HepG2 (cell line): ENCODE data around the gene STPG2. TPM values are rescaled to one million over a fixed set of nuclear protein-coding genes. Genes with fewer than 3 reads are reported as not detected.

Experiments used
- ATAC-seq: fragments of 200-7000 bp; cut with Tn5 transposase; 3 replicates; pipeline ENCODE4 v1.9.1; 2020; ENCODE audit warnings: mild to moderate bottlenecking, moderate library complexity
- BruUV-seq: library from RNA; stranded (reverse); fragments of 400-500 nt; replicated peaks from 2 replicates; lab custom pipeline; 2021; lab: Mats Ljungman, UMichigan
- CTCF ChIA-PET: fragments of 300-600 bp; formaldehyde crosslinking; extraction: SDS; loops from one replicate; lab custom pipeline; 2021; ENCODE audit warnings: low total read pairs, inconsistent platforms, low intra/inter-chr PET ratio; lab: Yijun Ruan, JAX
- POLR2A ChIA-PET: fragments of 350-600 bp; sonication (Branson Sonifier 250); formaldehyde crosslinking; loops from one replicate; lab custom pipeline; 2020; ENCODE audit warnings: antibody characterized with exemption, inconsistent platforms; lab: Yijun Ruan, JAX
- DNase-seq: peaks from one replicate; pipeline ENCODE4 v3.0.0-alpha.2; 2015; ENCODE audit warnings: low spot score
- FAIRE-seq: peaks from 3 replicates; lab custom pipeline; 2011; peaks lifted over from hg19 to GRCh38; lab: Jason Lieb, UNC
- H2AFZ ChIP-seq: one replicate; pipeline ENCODE4 v1.6.1; 2011; ENCODE audit warnings: low read length, inconsistent platforms
- H3K27ac ChIP-seq: fragments of 300-600 bp; 3 replicates; pipeline ENCODE4 v1.8.0; 2011; ENCODE audit warnings: mixed run types, mild to moderate bottlenecking, mixed read lengths, low read length, inconsistent platforms; ENCODE audit not compliant: insufficient read depth; ENCODE audit errors: extremely low read length
- H3K27me3 ChIP-seq, 2 experiments: fragments of 200-600 bp in 1 of 2; 2 replicates in 1 of 2; 3 replicates in 1 of 2; pipeline versions ENCODE4 v1.6.0 to v1.8.0; 2011; ENCODE audit warnings: low read length in 2 of 2, mild to moderate bottlenecking in 2 of 2, moderate library complexity in 2 of 2, inconsistent platforms in 1 of 2; ENCODE audit not compliant: insufficient read depth in 2 of 2, control insufficient read depth in 1 of 2
- H3K36me3 ChIP-seq, 2 experiments: fragments of 200-600 bp in 1 of 2; replicated peaks in 1 of 2; 2 replicates in 1 of 2; 3 replicates in 1 of 2; pipeline versions ENCODE4 v1.5.1 to v1.8.0; 2011; ENCODE audit warnings: low read length in 2 of 2, inconsistent platforms in 1 of 2; ENCODE audit not compliant: insufficient read depth in 2 of 2, control insufficient read depth in 1 of 2
- H3K4me1 ChIP-seq: 2 replicates; pipeline ENCODE4 v1.5.1; 2012; ENCODE audit warnings: low read length, inconsistent platforms; ENCODE audit not compliant: insufficient read depth
- H3K4me2 ChIP-seq: 2 replicates; pipeline ENCODE4 v1.6.0; 2011; ENCODE audit warnings: low read depth, low read length, inconsistent platforms
- H3K4me3 ChIP-seq, 3 experiments: fragments of 200-600 bp in 1 of 3; sonication (generic), shearing (Covaris generic) in 1 of 3; replicated peaks in 1 of 3; 2 replicates each; pipeline ENCODE4 v1.5.1; 2011 to 2016; ENCODE audit warnings: low read length in 3 of 3, inconsistent platforms in 2 of 3, low read depth in 2 of 3, mild to moderate bottlenecking in 2 of 3, control low read depth in 1 of 3, mixed read lengths in 1 of 3; ENCODE audit not compliant: insufficient read depth in 1 of 3
- H3K79me2 ChIP-seq: one replicate; pipeline ENCODE4 v1.6.1; 2011; ENCODE audit warnings: low read length, inconsistent platforms; ENCODE audit not compliant: insufficient read depth
- H3K9ac ChIP-seq: 2 replicates; pipeline ENCODE4 v1.6.0; 2011; ENCODE audit warnings: mild to moderate bottlenecking, low read depth, low read length, inconsistent platforms; ENCODE audit not compliant: insufficient read depth
- H3K9me3 ChIP-seq: 2 replicates; pipeline ENCODE4 v1.5.1; 2012; ENCODE audit warnings: mild to moderate bottlenecking, low read length
- H4K20me1 ChIP-seq: 2 replicates; pipeline ENCODE4 v1.6.0; 2011; ENCODE audit warnings: inconsistent platforms, mild to moderate bottlenecking, low read length, moderate library complexity; ENCODE audit not compliant: insufficient read depth
- ARID5B ChIP-seq: IDR thresholded peaks from 2 replicates; pipeline ENCODE4 v1.4.0; 2020; ENCODE audit warnings: mild to moderate bottlenecking, missing genetic modification reagents
- HOMEZ ChIP-seq: IDR thresholded peaks from 2 replicates; pipeline ENCODE4 v1.6.1; 2016; ENCODE audit warnings: low read depth
- RFXANK ChIP-seq: IDR thresholded peaks from 2 replicates; pipeline ENCODE4 v1.6.1; 2016
- SNAPC2 ChIP-seq: sonication (generic); formaldehyde crosslinking; IDR thresholded peaks from 2 replicates; pipeline ENCODE4 v1.8.1; 2022; ENCODE audit warnings: mild to moderate bottlenecking, missing genetic modification reagents
- THYN1 ChIP-seq: sonication (generic); formaldehyde crosslinking; IDR thresholded peaks from 2 replicates; pipeline ENCODE4 v1.8.1; 2023; ENCODE audit warnings: low read depth, mild to moderate bottlenecking, moderate library complexity, missing genetic modification reagents, borderline replicate concordance
- XRCC5 ChIP-seq: fragments of 200-400 bp; formaldehyde crosslinking; optimal IDR thresholded peaks from 2 replicates; pipeline ENCODE3; 2017; ENCODE audit warnings: mild to moderate bottlenecking, low read length
- ZBTB46 ChIP-seq: sonication (generic); formaldehyde crosslinking; IDR thresholded peaks from 2 replicates; pipeline ENCODE4 v1.4.0; 2020; ENCODE audit warnings: mild to moderate bottlenecking, missing genetic modification reagents, borderline replicate concordance
- ZNF496 ChIP-seq: sonication (generic); formaldehyde crosslinking; IDR thresholded peaks from 2 replicates; pipeline ENCODE4 v1.8.1; 2023; ENCODE audit warnings: mild to moderate bottlenecking, moderate library complexity, missing genetic modification reagents; ENCODE audit not compliant: insufficient replicate concordance
- ZNF543 ChIP-seq: sonication (generic); formaldehyde crosslinking; IDR thresholded peaks from 2 replicates; pipeline ENCODE4 v1.4.0; 2020; ENCODE audit warnings: mild to moderate bottlenecking, missing genetic modification reagents
- ZNF7 ChIP-seq: IDR thresholded peaks from 2 replicates; pipeline ENCODE4 v1.6.1; 2016; ENCODE audit warnings: missing biosample characterization, missing genetic modification reagents
- WGBS: methylation state at CpG from one replicate; pipeline ENCODE4 v1.1.6; 2017; ENCODE audit warnings: low lambda C conversion rate; 5-methylcytosine and 5-hydroxymethylcytosine counted together
- in situ Hi-C: cut with HindIII; loops from 2 replicates; pipeline ENCODE4 v1.10.0; 2017; ENCODE audit warnings: low pct_unique_long_range_greater_than_20kb; ENCODE audit not compliant: extremely low pct_ligation_motif_present
- intact Hi-C: fragments of 100-400 bp; cut with micrococcal nuclease; formaldehyde crosslinking; loops from one replicate; pipeline ENCODE4 v1.10.0; 2022; ENCODE audit not compliant: unreplicated experiment
- polyA plus RNA-seq, 8 experiments: library from polyadenylated mRNA; depleted of rRNA in 3 of 8; stranded (reverse) in 7 of 8; unstranded in 1 of 8; fragments of >200 nt; fragmentation: Illumina TruSeq in 4 of 8; extraction: Trizol in 4 of 8; gene quantifications; 2 replicates each; pipeline versions ENCODE4 v1.2.1 to v1.2.3, GENCODE V29; 2011 to 2016; ENCODE audit warnings: low read depth in 4 of 8, missing spikeins in 1 of 8, mixed read lengths in 1 of 8; ENCODE audit not compliant: insufficient read depth in 1 of 8
- total RNA-seq, 5 experiments: library from RNA; depleted of rRNA; stranded (reverse); fragments of >200 nt; fragmentation: Illumina TruSeq; extraction: Trizol; gene quantifications; 2 replicates each; pipeline ENCODE4 v1.2.3, GENCODE V29; 2016; ENCODE audit warnings: low read depth in 1 of 5

STPG2 gene
- total and polyA plus RNA-seq, 2 of the 13 experiments (the other 11 are each of a cell fraction or from before 2014, with no cell fraction given) = 0.07 TPM; not detected in 1

GRCh38 chr4:97924341-97924958 is 218.8 kb downstream of the STPG2 start:
- no peak for TF ChIP-seq RFXANK (CRISPR knock-in tag)
- TF ChIP-seq HOMEZ (CRISPR knock-in tag) = no peak
- Histone ChIP-seq H3K27me3 (no peaks in the 10 kb centered on the region), H2AFZ (no peak overlapping the region), H3K4me3 (no peak overlapping the region), H4K20me1 (no peaks in the 10 kb centered on the region), H3K4me1 (no peaks in the 10 kb centered on the region), H3K4me2 (no peak overlapping the region), H3K36me3 (no peaks in the 10 kb centered on the region), H3K9me3 (peaks cover 14% of the 10 kb centered on the region), H3K79me2 (no peaks in the 10 kb centered on the region), H3K9ac (no peak overlapping the region), H3K27ac (no peak overlapping the region)
- in situ Hi-C loops = no loop called here
- ChIA-PET CTCF (no interaction called here), POLR2A (no interaction called here)
- intact Hi-C loops = no loop called here
- DNase-seq = no peak
- ATAC-seq = no peak
- 0% methylated on average over 1 of the region's 1 CpG for WGBS
- no TSS peak for BruUV-seq
- no peak for FAIRE-seq

GRCh38 chr4:97923096-97923495 is 220.2 kb downstream of the STPG2 start:
- Histone ChIP-seq H3K4me2 (no peak overlapping the region), H3K79me2 (no peaks in the 10 kb centered on the region), H4K20me1 (no peaks in the 10 kb centered on the region), H3K36me3 (no peaks in the 10 kb centered on the region), H3K27me3 (no peaks in the 10 kb centered on the region), H3K9me3 (peaks cover 6% of the 10 kb centered on the region), H3K4me1 (no peaks in the 10 kb centered on the region), H2AFZ (no peak overlapping the region), H3K9ac (no peak overlapping the region), H3K27ac (no peak overlapping the region), H3K4me3 (no peak overlapping the region)
- DNase-seq (no peak), ATAC-seq (no peak), FAIRE-seq (no peak)
- ChIA-PET CTCF (no interaction called here), POLR2A (no interaction called here)
- in situ Hi-C loops (no loop called here), intact Hi-C loops (no loop called here)
- no TSS peak for BruUV-seq
- TF ChIP-seq SNAPC2 (no peak), ZNF7 (CRISPR knock-in tag) (no peak), THYN1 (CRISPR knock-in tag) (no peak), ZNF496 (CRISPR knock-in tag) (no peak), ARID5B (CRISPR knock-in tag) (no peak), ZNF543 (CRISPR knock-in tag) (no peak), ZBTB46 (no peak), XRCC5 (no peak)
- 59% methylated on average over 9 of the region's 17 CpGs for WGBS
